Neural progenitor cell (in vitro differentiated cells): Measurements from ENCODE around the gene HEYL. TPM values are rescaled to one million over a fixed set of nuclear protein-coding genes. Genes with fewer than 3 reads are reported as not detected.

ENCODE experiments used
- DNase-seq: peaks from one replicate; pipeline ENCODE4 v3.0.0-alpha.2; 2016; ENCODE audit warnings: low spot score
- H2AFZ ChIP-seq: fragments of 200-600 bp; sonication (generic); replicated peaks from 2 replicates; pipeline ENCODE4 v1.6.1; 2016; ENCODE audit warnings: antibody characterized with exemption
- H3F3A ChIP-seq: fragments of 200-600 bp; sonication (generic); 2 replicates; pipeline ENCODE4 v1.6.1; 2016; ENCODE audit warnings: antibody characterized with exemption, low read depth
- H3K27ac ChIP-seq: fragments of 200-600 bp; sonication (generic); 2 replicates; pipeline ENCODE4 v1.5.1; 2016; ENCODE audit warnings: mild to moderate bottlenecking
- H3K27me3 ChIP-seq: fragments of 200-600 bp; sonication (generic); 2 replicates; pipeline ENCODE4 v1.6.1; 2016; ENCODE audit warnings: mild to moderate bottlenecking, moderate library complexity
- H3K36me3 ChIP-seq: fragments of 200-600 bp; sonication (generic); 2 replicates; pipeline ENCODE4 v1.5.1; 2016
- H3K4me1 ChIP-seq: fragments of 200-600 bp; sonication (generic); 2 replicates; pipeline ENCODE4 v1.6.1; 2016; ENCODE audit warnings: mixed run types
- H3K4me2 ChIP-seq: fragments of 200-600 bp; sonication (generic); 2 replicates; pipeline ENCODE4 v1.6.1; 2016
- H3K4me3 ChIP-seq: fragments of 200-600 bp; sonication (generic); 2 replicates; pipeline ENCODE4 v1.5.1; 2016
- H3K79me2 ChIP-seq: fragments of 200-600 bp; sonication (generic); 2 replicates; pipeline ENCODE4 v1.6.1; 2016; ENCODE audit warnings: low read depth
- H3K9ac ChIP-seq: fragments of 200-600 bp; sonication (generic); 2 replicates; pipeline ENCODE4 v1.6.1; 2016
- H3K9me3 ChIP-seq: fragments of 200-600 bp; sonication (generic); 2 replicates; pipeline ENCODE4 v1.5.1; 2016; ENCODE audit warnings: low read depth
- H4K20me1 ChIP-seq: fragments of 200-600 bp; sonication (generic); 2 replicates; pipeline ENCODE4 v1.6.1; 2016; ENCODE audit warnings: low read depth
- H3K27ac Mint-ChIP-seq: 3 replicates; pipeline ENCODE4 v1.8.0; 2021; ENCODE audit warnings: mixed read lengths
- H3K27me3 Mint-ChIP-seq: 2 replicates; pipeline ENCODE4 v1.8.0; 2022; ENCODE audit warnings: low read depth, mild to moderate bottlenecking, inconsistent platforms, moderate library complexity, mixed read lengths; ENCODE audit not compliant: insufficient read depth
- H3K36me3 Mint-ChIP-seq: 3 replicates; pipeline ENCODE4 v1.8.0; 2021; ENCODE audit warnings: mixed read lengths
- H3K4me1 Mint-ChIP-seq: 3 replicates; pipeline ENCODE4 v1.8.0; 2021; ENCODE audit warnings: mixed read lengths
- H3K4me3 Mint-ChIP-seq: 3 replicates; pipeline ENCODE4 v1.8.0; 2021; ENCODE audit warnings: mild to moderate bottlenecking, moderate library complexity, mixed read lengths
- H3K9me3 Mint-ChIP-seq: 3 replicates; pipeline ENCODE4 v1.8.0; 2020; ENCODE audit warnings: mixed read lengths
- EZH2 ChIP-seq: fragments of 200-600 bp; sonication (generic); IDR thresholded peaks from 2 replicates; pipeline ENCODE4 v1.6.1; 2017; ENCODE audit warnings: antibody characterized with exemption, mild to moderate bottlenecking, moderate library complexity
- EZH2phosphoT487 ChIP-seq: fragments of 200-600 bp; sonication (generic); IDR thresholded peaks from 2 replicates; pipeline ENCODE4 v1.6.1; 2017; ENCODE audit warnings: antibody characterized with exemption
- total RNA-seq: library from RNA; depleted of rRNA; stranded (reverse); fragments of >200 nt; gene quantifications from 2 replicates; pipeline ENCODE4 v1.2.3, GENCODE V29; 2015; ENCODE audit warnings: low replicate concordance
- TF ChIP-seq, protein P1 (sequence below): fragments of 200-600 bp; sonication (generic); IDR thresholded peaks from 2 replicates; pipeline ENCODE4 v1.5.1; 2017; ENCODE audit warnings: antibody characterized with exemption, mild to moderate bottlenecking

HEYL gene
- total RNA-seq, 1 donor from 2014 or later, result 2.3 TPM

GRCh38 chr1:39625462-39626273 lies 13.8 kb downstream of the HEYL start:
- H3K36me3 ChIP-seq, result no peaks in the 10 kb centered on the region
- H3K4me1 ChIP-seq, result no peaks in the 10 kb centered on the region
- no peaks in the 10 kb centered on the region for H3K79me2 ChIP-seq
- no peak for DNase-seq
- H3K27ac ChIP-seq, result no peak overlapping the region
- TF ChIP-seq EZH2phosphoT487 (no peak), EZH2 (no peak)
- TF ChIP-seq, protein P1, sequence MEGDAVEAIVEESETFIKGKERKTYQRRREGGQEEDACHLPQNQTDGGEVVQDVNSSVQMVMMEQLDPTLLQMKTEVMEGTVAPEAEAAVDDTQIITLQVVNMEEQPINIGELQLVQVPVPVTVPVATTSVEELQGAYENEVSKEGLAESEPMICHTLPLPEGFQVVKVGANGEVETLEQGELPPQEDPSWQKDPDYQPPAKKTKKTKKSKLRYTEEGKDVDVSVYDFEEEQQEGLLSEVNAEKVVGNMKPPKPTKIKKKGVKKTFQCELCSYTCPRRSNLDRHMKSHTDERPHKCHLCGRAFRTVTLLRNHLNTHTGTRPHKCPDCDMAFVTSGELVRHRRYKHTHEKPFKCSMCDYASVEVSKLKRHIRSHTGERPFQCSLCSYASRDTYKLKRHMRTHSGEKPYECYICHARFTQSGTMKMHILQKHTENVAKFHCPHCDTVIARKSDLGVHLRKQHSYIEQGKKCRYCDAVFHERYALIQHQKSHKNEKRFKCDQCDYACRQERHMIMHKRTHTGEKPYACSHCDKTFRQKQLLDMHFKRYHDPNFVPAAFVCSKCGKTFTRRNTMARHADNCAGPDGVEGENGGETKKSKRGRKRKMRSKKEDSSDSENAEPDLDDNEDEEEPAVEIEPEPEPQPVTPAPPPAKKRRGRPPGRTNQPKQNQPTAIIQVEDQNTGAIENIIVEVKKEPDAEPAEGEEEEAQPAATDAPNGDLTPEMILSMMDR, result no peak
- H3K36me3 Mint-ChIP-seq, result no peaks in the 10 kb centered on the region
- peaks cover 21% of the 10 kb centered on the region for H3K27me3 ChIP-seq
- peaks cover 2% of the 10 kb centered on the region for H3K4me1 Mint-ChIP-seq
- no peaks in the 10 kb centered on the region for H4K20me1 ChIP-seq
- H3F3A ChIP-seq, result no peaks in the 10 kb centered on the region
- no peak overlapping the region for H3K4me2 ChIP-seq
- H3K9me3 ChIP-seq, result no peaks in the 10 kb centered on the region
- no peak overlapping the region for H2AFZ ChIP-seq
- peaks cover 13% of the 10 kb centered on the region for H3K27me3 Mint-ChIP-seq
- H3K4me3 Mint-ChIP-seq, result no peak overlapping the region
- no peaks in the 10 kb centered on the region for H3K9me3 Mint-ChIP-seq
- H3K27ac Mint-ChIP-seq, result no peak overlapping the region
- H3K9ac ChIP-seq, result no peak overlapping the region
- H3K4me3 ChIP-seq, result no peak overlapping the region

GRCh38 chr1:39625009-39625408 lies 14.4 kb downstream of the HEYL start:
- H3K4me1 ChIP-seq, result no peaks in the 10 kb centered on the region
- no peak overlapping the region for H3K27ac ChIP-seq
- no peak overlapping the region for H3K9ac ChIP-seq
- Mint-ChIP-seq H3K9me3 (no peaks in the 10 kb centered on the region), H3K36me3 (no peaks in the 10 kb centered on the region), H3K27ac (no peak overlapping the region), H3K4me1 (no peaks in the 10 kb centered on the region), H3K4me3 (peak overlapping the region; percentile 37), H3K27me3 (peaks cover 13% of the 10 kb centered on the region)
- H3K9me3 ChIP-seq, result no peaks in the 10 kb centered on the region
- no peaks in the 10 kb centered on the region for H3K36me3 ChIP-seq
- TF ChIP-seq EZH2phosphoT487, result no peak
- TF ChIP-seq, protein P1, result no peak
- no peak for TF ChIP-seq EZH2
- no peaks in the 10 kb centered on the region for H3K79me2 ChIP-seq
- no peak for DNase-seq
- H3K4me3 ChIP-seq, result no peak overlapping the region
- no peak overlapping the region for H3K4me2 ChIP-seq
- no peaks in the 10 kb centered on the region for H3F3A ChIP-seq
- peaks cover 15% of the 10 kb centered on the region for H3K27me3 ChIP-seq
- H4K20me1 ChIP-seq, result no peaks in the 10 kb centered on the region
- no peak overlapping the region for H2AFZ ChIP-seq

DNA sequence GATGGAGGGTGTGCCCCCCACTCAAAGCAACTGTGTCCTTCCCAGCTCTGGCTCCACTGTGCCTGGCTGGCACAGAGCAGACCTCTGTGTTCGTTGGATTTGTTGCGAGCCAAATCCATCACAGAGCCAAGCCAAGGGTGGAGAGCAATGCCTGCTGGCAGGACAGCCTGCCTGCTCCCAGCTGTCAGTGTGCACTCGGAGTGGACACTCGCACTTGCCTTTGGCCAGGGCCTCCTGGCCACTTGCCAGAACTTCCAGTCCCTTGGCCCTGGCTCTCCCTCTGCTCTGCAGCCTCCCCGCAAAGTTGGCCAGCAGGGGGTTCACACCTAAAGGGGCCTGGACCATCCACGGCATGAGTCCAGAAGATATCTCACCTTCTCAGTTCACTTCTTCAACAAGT lies 16.4 kb downstream of the HEYL start:
- Histone ChIP-seq H3K4me1 (no peaks in the 10 kb centered on the region), H3K4me3 (no peak overlapping the region), H3K9ac (no peak overlapping the region), H4K20me1 (no peaks in the 10 kb centered on the region), H3K36me3 (no peaks in the 10 kb centered on the region), H2AFZ (no peak overlapping the region), H3K27me3 (peaks cover 21% of the 10 kb centered on the region), H3K79me2 (no peaks in the 10 kb centered on the region), H3K4me2 (no peak overlapping the region), H3F3A (no peaks in the 10 kb centered on the region), H3K9me3 (no peaks in the 10 kb centered on the region), H3K27ac (no peak overlapping the region)
- peaks cover 10% of the 10 kb centered on the region for H3K27me3 Mint-ChIP-seq
- no peaks in the 10 kb centered on the region for H3K36me3 Mint-ChIP-seq
- H3K27ac Mint-ChIP-seq, result no peak overlapping the region
- no peaks in the 10 kb centered on the region for H3K4me1 Mint-ChIP-seq
- DNase-seq, result no peak
- no peaks in the 10 kb centered on the region for H3K9me3 Mint-ChIP-seq
- TF ChIP-seq EZH2phosphoT487, result no peak
- TF ChIP-seq, protein P1, result no peak
- TF ChIP-seq EZH2, result no peak
- no peak overlapping the region for H3K4me3 Mint-ChIP-seq
